HG02571 (cell line): ENCODE data around the gene FMO1.
"Not testable (repeated sequence)": the region's sequence is repeated elsewhere in the genome, so short reads cannot be mapped to it uniquely, and the experiment has no call there.

Experiments
- ATAC-seq: cut with Tn5 transposase; IDR thresholded peaks from one replicate; pipeline ENCODE4 v1.9.1; 2021; ENCODE audit warnings: mild to moderate bottlenecking, moderate library complexity; ENCODE audit not compliant: unreplicated experiment

FMO1 gene

GRCh38 chr1:171233183-171233582, 15.1 kb upstream of the FMO1 start:
- no peak for ATAC-seq

GRCh38 chr1:171236231-171236630, 12.1 kb upstream of the FMO1 start:
- ATAC-seq = not testable (repeated sequence)

- no peak for ATAC-seq
Observed at GRCh38 chr1:171243878-171244277, 4.4 kb upstream of the FMO1 start.

- ATAC-seq = peak; percentile 78
Observed at GRCh38 chr1:171245458-171246064, 2.7 kb upstream of the FMO1 start.

GRCh38 chr1:171247501-171247900, 793 bp upstream of the FMO1 start:
- no peak for ATAC-seq

GRCh38 chr1:171248841-171249240, 547 bp downstream of the FMO1 start:
- ATAC-seq = no peak

- ATAC-seq = no peak
Observed at GRCh38 chr1:171250263-171250662, 2.0 kb downstream of the FMO1 start.

- peak; percentile 63 for ATAC-seq
Observed at GRCh38 chr1:171251042-171251951, 3.0 kb downstream of the FMO1 start.

- no peak for ATAC-seq
Observed at GRCh38 chr1:171251952-171252300, 3.6 kb downstream of the FMO1 start.

- peak; percentile 92 for ATAC-seq
Observed at GRCh38 chr1:171252482-171252881, 4.2 kb downstream of the FMO1 start.

- no peak for ATAC-seq
Observed at GRCh38 chr1:171254859-171255258, 6.6 kb downstream of the FMO1 start.

- ATAC-seq = no peak
Observed at GRCh38 chr1:171256940-171257606, 8.8 kb downstream of the FMO1 start.

GRCh38 chr1:171257607-171258076, 9.3 kb downstream of the FMO1 start:
- ATAC-seq = no peak

- ATAC-seq = no peak
Observed at GRCh38 chr1:171258429-171258828, 10.1 kb downstream of the FMO1 start.

- ATAC-seq = no peak
Observed at GRCh38 chr1:171258943-171259342, 10.6 kb downstream of the FMO1 start.

GRCh38 chr1:171261336-171261735, 13.0 kb downstream of the FMO1 start:
- no peak for ATAC-seq

GRCh38 chr1:171263901-171264300, 15.6 kb downstream of the FMO1 start:
- no peak for ATAC-seq

- no peak for ATAC-seq
Observed at GRCh38 chr1:171265686-171266085, 17.4 kb downstream of the FMO1 start.

- ATAC-seq = no peak
Observed at GRCh38 chr1:171266930-171267329, 18.6 kb downstream of the FMO1 start.

GRCh38 chr1:171267391-171267790, 19.1 kb downstream of the FMO1 start:
- no peak for ATAC-seq

GRCh38 chr1:171270806-171271205, 22.5 kb downstream of the FMO1 start:
- no peak for ATAC-seq

GRCh38 chr1:171277534-171277933, 29.2 kb downstream of the FMO1 start:
- ATAC-seq = no peak
